MM.1S (cell line): ENCODE data around the gene GOLT1A.

ENCODE experiments used
- DNase-seq: peaks from one replicate; pipeline ENCODE4 v3.0.0-alpha.2; 2015
- H2AFZ ChIP-seq: fragments of 300-600 bp; sonication (generic); 2 replicates; pipeline ENCODE4 v1.6.0; 2016; ENCODE audit warnings: antibody characterized with exemption, low read length
- H3F3A ChIP-seq: fragments of 300-600 bp; sonication (generic); 2 replicates; pipeline ENCODE4 v1.6.1; 2016; ENCODE audit warnings: mild to moderate bottlenecking, antibody characterized with exemption, low read length, moderate library complexity, mixed read lengths; ENCODE audit not compliant: insufficient read depth
- H3K27ac ChIP-seq: fragments of 300-600 bp; sonication (generic); 2 replicates; pipeline ENCODE4 v1.5.1; 2016; ENCODE audit warnings: mild to moderate bottlenecking, low read length
- H3K27me3 ChIP-seq: fragments of 300-600 bp; sonication (generic); replicated peaks from 2 replicates; pipeline ENCODE4 v1.6.0; 2016; ENCODE audit warnings: low read length; ENCODE audit not compliant: insufficient read depth
- H3K36me3 ChIP-seq: fragments of 300-600 bp; sonication (generic); replicated peaks from 2 replicates; pipeline ENCODE4 v1.6.1; 2016; ENCODE audit warnings: mild to moderate bottlenecking, low read length, mixed read lengths; ENCODE audit not compliant: insufficient read depth
- H3K4me1 ChIP-seq: fragments of 300-600 bp; sonication (generic); 2 replicates; pipeline ENCODE4 v1.6.1; 2016; ENCODE audit warnings: low read length, mixed read lengths
- H3K4me2 ChIP-seq: fragments of 300-600 bp; sonication (generic); 2 replicates; pipeline ENCODE4 v1.6.0; 2016; ENCODE audit warnings: low read depth, low read length
- H3K4me3 ChIP-seq: fragments of 300-600 bp; sonication (generic); 2 replicates; pipeline ENCODE4 v1.5.1; 2016; ENCODE audit warnings: low read length, mixed read lengths
- H3K79me2 ChIP-seq: fragments of 300-600 bp; sonication (generic); 2 replicates; pipeline ENCODE4 v1.6.1; 2016; ENCODE audit warnings: mixed run types, low read length, mixed read lengths
- H3K9ac ChIP-seq: fragments of 300-600 bp; sonication (generic); 2 replicates; pipeline ENCODE4 v1.6.1; 2016; ENCODE audit warnings: low read length, mixed read lengths
- H3K9me2 ChIP-seq: fragments of 300-600 bp; sonication (generic); replicated peaks from 2 replicates; pipeline ENCODE4 v1.6.1; 2016; ENCODE audit warnings: mild to moderate bottlenecking, low read length, mixed read lengths; ENCODE audit not compliant: insufficient read depth
- H3K9me3 ChIP-seq: fragments of 300-600 bp; sonication (generic); replicated peaks from 2 replicates; pipeline ENCODE4 v1.6.1; 2016; ENCODE audit warnings: mild to moderate bottlenecking, low read length, mixed read lengths; ENCODE audit not compliant: insufficient read depth
- H4K20me1 ChIP-seq: fragments of 300-600 bp; sonication (generic); 2 replicates; pipeline ENCODE4 v1.6.1; 2016; ENCODE audit warnings: mild to moderate bottlenecking, low read length, moderate library complexity, mixed read lengths; ENCODE audit not compliant: insufficient read depth
- CTCF ChIP-seq: fragments of 300-600 bp; sonication (generic); IDR thresholded peaks from 2 replicates; pipeline ENCODE4 v1.5.1; 2016; ENCODE audit warnings: antibody characterized with exemption, low read length, mixed read lengths
- EZH2 ChIP-seq: fragments of 300-600 bp; sonication (generic); optimal IDR thresholded peaks from 2 replicates; pipeline ENCODE3; 2017; ENCODE audit warnings: low read depth, mild to moderate bottlenecking, antibody characterized with exemption, low read length, mixed read lengths
- EZH2phosphoT487 ChIP-seq: fragments of 300-600 bp; sonication (generic); IDR thresholded peaks from 2 replicates; pipeline ENCODE4 v1.6.1; 2018; ENCODE audit warnings: antibody characterized with exemption, low read length

Gene GOLT1A

GRCh38 chr1:204212715-204213114 is 1.1 kb downstream of the GOLT1A start:
- Histone ChIP-seq H3K27ac (no peak overlapping the region), H3K4me3 (no peak overlapping the region), H3K9ac (no peak overlapping the region), H3K9me3 (no peaks in the 10 kb centered on the region), H3K36me3 (no peaks in the 10 kb centered on the region), H3K4me1 (0 out of 2 replicates have a peak, but pooled peaks cover 8% of the 10 kb centered on the region), H3K79me2 (no peaks in the 10 kb centered on the region), H3K4me2 (no peak overlapping the region), H2AFZ (no peak overlapping the region; the same call in 1 of the 2 replicates), H3F3A (no peaks in the 10 kb centered on the region), H3K27me3 (no peaks in the 10 kb centered on the region), H3K9me2 (no peaks in the 10 kb centered on the region), H4K20me1 (no peaks in the 10 kb centered on the region)
- DNase-seq, result no peak
- no peak for TF ChIP-seq EZH2
- no peak for TF ChIP-seq CTCF

DNA sequence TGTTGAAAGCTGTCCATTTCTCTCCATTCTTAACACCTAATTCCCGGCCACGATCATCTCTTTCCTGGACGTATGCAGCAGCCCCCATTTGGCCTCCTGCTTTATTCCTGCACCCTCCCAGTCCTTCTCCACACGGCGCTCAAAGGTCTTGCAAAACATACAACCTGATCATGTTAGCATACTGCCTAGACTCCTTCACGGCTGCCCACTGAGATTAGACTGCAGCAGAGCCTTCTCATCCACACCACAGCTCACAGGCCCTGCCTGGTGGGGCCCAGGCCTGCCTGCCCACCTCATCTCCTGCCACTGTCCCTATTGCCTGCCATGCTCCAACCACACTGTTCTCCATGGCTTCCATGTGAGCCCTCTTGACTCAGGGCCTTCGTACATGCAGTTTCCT is 2.7 kb downstream of the GOLT1A start:
- no peaks in the 10 kb centered on the region for H3F3A ChIP-seq
- H3K4me1 ChIP-seq, result 0 out of 2 replicates have a peak, but pooled peaks cover 8% of the 10 kb centered on the region
- DNase-seq, result no peak
- H2AFZ ChIP-seq, result no peak overlapping the region
- H3K27ac ChIP-seq, result no peak overlapping the region
- H3K9ac ChIP-seq, result no peak overlapping the region
- TF ChIP-seq CTCF (no peak), EZH2 (no peak), EZH2phosphoT487 (no peak)
- no peaks in the 10 kb centered on the region for H3K9me3 ChIP-seq
- H4K20me1 ChIP-seq, result no peaks in the 10 kb centered on the region
- no peaks in the 10 kb centered on the region for H3K79me2 ChIP-seq
- no peaks in the 10 kb centered on the region for H3K27me3 ChIP-seq
- H3K4me2 ChIP-seq, result no peak overlapping the region
- H3K36me3 ChIP-seq, result no peaks in the 10 kb centered on the region
- no peaks in the 10 kb centered on the region for H3K9me2 ChIP-seq
- H3K4me3 ChIP-seq, result no peak overlapping the region

GRCh38 chr1:204207136-204207616 is 6.6 kb downstream of the GOLT1A start:
- Histone ChIP-seq H3K36me3 (no peaks in the 10 kb centered on the region), H3K27ac (no peak overlapping the region), H2AFZ (peak overlapping the region; percentile 15), H3K9me2 (no peaks in the 10 kb centered on the region), H3K4me3 (no peak overlapping the region), H3K9me3 (no peaks in the 10 kb centered on the region), H3K4me1 (no peaks in the 10 kb centered on the region), H3K27me3 (peaks cover 6% of the 10 kb centered on the region; the same call in 1 of the 2 replicates), H3F3A (no peaks in the 10 kb centered on the region), H3K4me2 (peak overlapping the region; percentile 40; the same call in 1 of the 2 replicates), H3K9ac (no peak overlapping the region), H4K20me1 (no peaks in the 10 kb centered on the region), H3K79me2 (no peaks in the 10 kb centered on the region)
- TF ChIP-seq CTCF (peak; percentile 97), EZH2 (no peak)
- peak; percentile 68 for DNase-seq
